HepG2 (cell line): ENCODE measurements around the gene PLA2G4B. TPM values are rescaled to one million over a fixed set of nuclear protein-coding genes. Genes with fewer than 3 reads are reported as not detected.

Source experiments
- ATAC-seq: fragments of 200-7000 bp; cut with Tn5 transposase; 3 replicates; pipeline ENCODE4 v1.9.1; 2020; ENCODE audit warnings: mild to moderate bottlenecking, moderate library complexity
- BruUV-seq: library from RNA; stranded (reverse); fragments of 400-500 nt; replicated peaks from 2 replicates; lab custom pipeline; 2021; lab: Mats Ljungman, UMichigan
- CTCF ChIA-PET: fragments of 300-600 bp; formaldehyde crosslinking; extraction: SDS; loops from one replicate; lab custom pipeline; 2021; ENCODE audit warnings: low total read pairs, inconsistent platforms, low intra/inter-chr PET ratio; lab: Yijun Ruan, JAX
- POLR2A ChIA-PET: fragments of 350-600 bp; sonication (Branson Sonifier 250); formaldehyde crosslinking; loops from one replicate; lab custom pipeline; 2020; ENCODE audit warnings: antibody characterized with exemption, inconsistent platforms; lab: Yijun Ruan, JAX
- DNase-seq: peaks from one replicate; pipeline ENCODE4 v3.0.0-alpha.2; 2015; ENCODE audit warnings: low spot score
- FAIRE-seq: peaks from 3 replicates; lab custom pipeline; 2011; peaks lifted over from hg19 to GRCh38; lab: Jason Lieb, UNC
- H2AFZ ChIP-seq: one replicate; pipeline ENCODE4 v1.6.1; 2011; ENCODE audit warnings: low read length, inconsistent platforms
- H3K27ac ChIP-seq: fragments of 300-600 bp; 3 replicates; pipeline ENCODE4 v1.8.0; 2011; ENCODE audit warnings: mixed run types, mild to moderate bottlenecking, mixed read lengths, low read length, inconsistent platforms; ENCODE audit not compliant: insufficient read depth; ENCODE audit errors: extremely low read length
- H3K27me3 ChIP-seq, 2 experiments: fragments of 200-600 bp in 1 of 2; 2 replicates in 1 of 2; 3 replicates in 1 of 2; pipeline versions ENCODE4 v1.6.0 to v1.8.0; 2011; ENCODE audit warnings: low read length in 2 of 2, mild to moderate bottlenecking in 2 of 2, moderate library complexity in 2 of 2, inconsistent platforms in 1 of 2; ENCODE audit not compliant: insufficient read depth in 2 of 2, control insufficient read depth in 1 of 2
- H3K36me3 ChIP-seq, 2 experiments: fragments of 200-600 bp in 1 of 2; replicated peaks in 1 of 2; 2 replicates in 1 of 2; 3 replicates in 1 of 2; pipeline versions ENCODE4 v1.5.1 to v1.8.0; 2011; ENCODE audit warnings: low read length in 2 of 2, inconsistent platforms in 1 of 2; ENCODE audit not compliant: insufficient read depth in 2 of 2, control insufficient read depth in 1 of 2
- H3K4me1 ChIP-seq: 2 replicates; pipeline ENCODE4 v1.5.1; 2012; ENCODE audit warnings: low read length, inconsistent platforms; ENCODE audit not compliant: insufficient read depth
- H3K4me2 ChIP-seq: 2 replicates; pipeline ENCODE4 v1.6.0; 2011; ENCODE audit warnings: low read depth, low read length, inconsistent platforms
- H3K4me3 ChIP-seq, 3 experiments: fragments of 200-600 bp in 1 of 3; sonication (generic), shearing (Covaris generic) in 1 of 3; replicated peaks in 1 of 3; 2 replicates each; pipeline ENCODE4 v1.5.1; 2011 to 2016; ENCODE audit warnings: low read length in 3 of 3, inconsistent platforms in 2 of 3, low read depth in 2 of 3, mild to moderate bottlenecking in 2 of 3, control low read depth in 1 of 3, mixed read lengths in 1 of 3; ENCODE audit not compliant: insufficient read depth in 1 of 3
- H3K79me2 ChIP-seq: one replicate; pipeline ENCODE4 v1.6.1; 2011; ENCODE audit warnings: low read length, inconsistent platforms; ENCODE audit not compliant: insufficient read depth
- H3K9ac ChIP-seq: 2 replicates; pipeline ENCODE4 v1.6.0; 2011; ENCODE audit warnings: mild to moderate bottlenecking, low read depth, low read length, inconsistent platforms; ENCODE audit not compliant: insufficient read depth
- H3K9me3 ChIP-seq: 2 replicates; pipeline ENCODE4 v1.5.1; 2012; ENCODE audit warnings: mild to moderate bottlenecking, low read length
- H4K20me1 ChIP-seq: 2 replicates; pipeline ENCODE4 v1.6.0; 2011; ENCODE audit warnings: inconsistent platforms, mild to moderate bottlenecking, low read length, moderate library complexity; ENCODE audit not compliant: insufficient read depth
- ARNT ChIP-seq: fragments of 450-650 bp; IDR thresholded peaks from 2 replicates; pipeline ENCODE4 v1.6.1; 2017
- CCAR2 ChIP-seq: fragments of 200-400 bp; formaldehyde crosslinking; optimal IDR thresholded peaks from 2 replicates; pipeline ENCODE3; 2018; ENCODE audit warnings: low read depth, mild to moderate bottlenecking, low read length, moderate library complexity
- HDAC6 ChIP-seq: fragments of 200-600 bp; sonication (generic); IDR thresholded peaks from 2 replicates; pipeline ENCODE4 v1.7.0; 2017; ENCODE audit warnings: mild to moderate bottlenecking, antibody characterized with exemption, low read length, low read depth
- HIVEP1 ChIP-seq: sonication (generic); formaldehyde crosslinking; IDR thresholded peaks from 2 replicates; pipeline ENCODE4 v1.4.0; 2020; ENCODE audit warnings: mild to moderate bottlenecking, missing genetic modification reagents
- IRF9 ChIP-seq: sonication (generic); formaldehyde crosslinking; IDR thresholded peaks from 2 replicates; pipeline ENCODE4 v1.8.0; 2022; ENCODE audit warnings: missing genetic modification reagents, mild to moderate bottlenecking, borderline replicate concordance
- KDM1A ChIP-seq: IDR thresholded peaks from 2 replicates; pipeline ENCODE4 v1.6.1; 2016; ENCODE audit warnings: missing compliant biosample characterization
- MEIS1 ChIP-seq: sonication (generic); formaldehyde crosslinking; IDR thresholded peaks from 2 replicates; pipeline ENCODE4 v1.9.0; 2021; ENCODE audit warnings: mild to moderate bottlenecking, missing genetic modification reagents, moderate library complexity, borderline replicate concordance
- MNT ChIP-seq: fragments of 450-650 bp; IDR thresholded peaks from 2 replicates; pipeline ENCODE4 v1.6.1; 2016
- MTF2 ChIP-seq: sonication (generic); formaldehyde crosslinking; IDR thresholded peaks from 2 replicates; pipeline ENCODE4 v1.5.0; 2020; ENCODE audit warnings: missing genetic modification reagents, borderline replicate concordance
- POLR2G ChIP-seq: fragments of 200-400 bp; formaldehyde crosslinking; IDR thresholded peaks from 2 replicates; pipeline ENCODE4 v1.6.1; 2018; ENCODE audit warnings: mild to moderate bottlenecking, low read depth, low read length, moderate library complexity
- SIN3A ChIP-seq: IDR thresholded peaks from 2 replicates; pipeline ENCODE4 v1.6.1; 2011; ENCODE audit warnings: low read depth, mild to moderate bottlenecking, control low read depth, low read length, borderline replicate concordance
- ZBTB1 ChIP-seq: sonication (generic); formaldehyde crosslinking; IDR thresholded peaks from 2 replicates; pipeline ENCODE4 v1.4.0; 2020; ENCODE audit warnings: missing genetic modification reagents, borderline replicate concordance
- ZNF18 ChIP-seq: sonication (generic); formaldehyde crosslinking; IDR thresholded peaks from 2 replicates; pipeline ENCODE4 v1.8.0; 2022; ENCODE audit warnings: mild to moderate bottlenecking, missing genetic modification reagents; ENCODE audit not compliant: insufficient replicate concordance
- ZNF331 ChIP-seq: sonication (generic); formaldehyde crosslinking; IDR thresholded peaks from 2 replicates; pipeline ENCODE4 v1.4.0; 2020; ENCODE audit warnings: missing genetic modification reagents
- ZNF446 ChIP-seq: sonication (generic); formaldehyde crosslinking; IDR thresholded peaks from 2 replicates; pipeline ENCODE4 v1.5.0; 2020; ENCODE audit warnings: mild to moderate bottlenecking, missing genetic modification reagents
- ZNF589 ChIP-seq: sonication (generic); formaldehyde crosslinking; conservative IDR thresholded peaks from 2 replicates; pipeline ENCODE4 v1.8.0; 2022; ENCODE audit warnings: mild to moderate bottlenecking, moderate library complexity, missing genetic modification reagents
- ZNF674 ChIP-seq: sonication (generic); formaldehyde crosslinking; IDR thresholded peaks from 2 replicates; pipeline ENCODE4 v1.5.0; 2020; ENCODE audit warnings: low read depth, mild to moderate bottlenecking, missing genetic modification reagents
- WGBS: methylation state at CpG from one replicate; pipeline ENCODE4 v1.1.6; 2017; ENCODE audit warnings: low lambda C conversion rate; 5-methylcytosine and 5-hydroxymethylcytosine counted together
- in situ Hi-C: cut with HindIII; loops from 2 replicates; pipeline ENCODE4 v1.10.0; 2017; ENCODE audit warnings: low pct_unique_long_range_greater_than_20kb; ENCODE audit not compliant: extremely low pct_ligation_motif_present
- intact Hi-C: fragments of 100-400 bp; cut with micrococcal nuclease; formaldehyde crosslinking; loops from one replicate; pipeline ENCODE4 v1.10.0; 2022; ENCODE audit not compliant: unreplicated experiment
- polyA plus RNA-seq, 8 experiments: library from polyadenylated mRNA; depleted of rRNA in 3 of 8; stranded (reverse) in 7 of 8; unstranded in 1 of 8; fragments of >200 nt; fragmentation: Illumina TruSeq in 4 of 8; extraction: Trizol in 4 of 8; gene quantifications; 2 replicates each; pipeline versions ENCODE4 v1.2.1 to v1.2.3, GENCODE V29; 2011 to 2016; ENCODE audit warnings: low read depth in 4 of 8, missing spikeins in 1 of 8, mixed read lengths in 1 of 8; ENCODE audit not compliant: insufficient read depth in 1 of 8
- total RNA-seq, 5 experiments: library from RNA; depleted of rRNA; stranded (reverse); fragments of >200 nt; fragmentation: Illumina TruSeq; extraction: Trizol; gene quantifications; 2 replicates each; pipeline ENCODE4 v1.2.3, GENCODE V29; 2016; ENCODE audit warnings: low read depth in 1 of 5

PLA2G4B gene
- total and polyA plus RNA-seq, 2 of the 13 experiments (the other 11 are each of a cell fraction or from before 2014, with no cell fraction given), result 5.1 to 8.0 TPM

- in situ Hi-C loops, result no loop called here
- Histone ChIP-seq H3K4me3 (no peak overlapping the region), H3K79me2 (no peaks in the 10 kb centered on the region), H3K27me3 (peaks cover 11 to 93% of the 10 kb centered on the region in 2 experiments), H3K4me2 (no peak overlapping the region), H2AFZ (no peak overlapping the region), H4K20me1 (no peaks in the 10 kb centered on the region), H3K27ac (no peak overlapping the region), H3K9me3 (no peaks in the 10 kb centered on the region), H3K9ac (no peak overlapping the region), H3K36me3 (no peaks in the 10 kb centered on the region), H3K4me1 (peaks cover 14% of the 10 kb centered on the region; the same call in 1 of the 2 replicates)
- ATAC-seq, result no peak
- intact Hi-C loops, result no loop called here
- FAIRE-seq, result no peak
- no peak for DNase-seq
- POLR2A ChIA-PET, result no interaction called here
- BruUV-seq, result no TSS peak
- CTCF ChIA-PET, result no interaction called here
- TF ChIP-seq ARNT (no peak), HIVEP1 (CRISPR knock-in tag) (no peak), ZNF589 (CRISPR knock-in tag) (no peak), SIN3A (no peak), ZNF18 (no peak), HDAC6 (no peak), KDM1A (CRISPR knock-in tag) (no peak), MNT (no peak), MEIS1 (no peak), ZNF674 (CRISPR knock-in tag) (no peak), POLR2G (no peak), ZBTB1 (CRISPR knock-in tag) (no peak), MTF2 (CRISPR knock-in tag) (no peak), ZNF446 (CRISPR knock-in tag) (no peak), IRF9 (CRISPR knock-in tag) (no peak), CCAR2 (no peak), ZNF331 (CRISPR knock-in tag) (no peak)
- WGBS, result 2% methylated on average over 2 of the region's 9 CpGs
Measured at GRCh38 chr15:41872166-41872747, 33.6 kb downstream of the PLA2G4B start.
